GM12891 (cell line): ENCODE results near the gene POLR1A.
A peak's percentile ranks its signal among the peaks of the same experiment; 100 is the strongest.

Experiments used
- DNase-seq: peaks from one replicate; pipeline ENCODE4 v3.0.0; 2011; ENCODE audit warnings: low spot score; ENCODE audit not compliant: insufficient read length
- FAIRE-seq: peaks from 2 replicates; lab custom pipeline; 2011; peaks lifted over from hg19 to GRCh38; lab: Jason Lieb, UNC
- PAX5 ChIP-seq: IDR thresholded peaks from 2 replicates; pipeline ENCODE4 v1.6.1; 2011; ENCODE audit warnings: low read length, moderate library complexity, mild to moderate bottlenecking; ENCODE audit not compliant: insufficient read depth, severe bottlenecking
- POLR2A ChIP-seq: IDR thresholded peaks from 2 replicates; pipeline ENCODE4 v1.6.1; 2011; ENCODE audit warnings: low read depth, low read length, control low read depth
- POLR2AphosphoS5 ChIP-seq: IDR thresholded peaks from 2 replicates; pipeline ENCODE4 v1.6.1; 2011; ENCODE audit warnings: low read depth, low read length, control low read depth
- POU2F2 ChIP-seq: IDR thresholded peaks from 2 replicates; pipeline ENCODE4 v1.6.1; 2011; ENCODE audit warnings: low read depth, mild to moderate bottlenecking, control low read depth, low read length, moderate library complexity
- SPI1 ChIP-seq: IDR thresholded peaks from 2 replicates; pipeline ENCODE4 v1.6.1; 2011; ENCODE audit warnings: low read depth, low read length, control low read depth
- TAF1 ChIP-seq: IDR thresholded peaks from 2 replicates; pipeline ENCODE4 v1.6.1; 2011; ENCODE audit warnings: low read depth, low read length, control low read depth

POLR1A gene

DNA sequence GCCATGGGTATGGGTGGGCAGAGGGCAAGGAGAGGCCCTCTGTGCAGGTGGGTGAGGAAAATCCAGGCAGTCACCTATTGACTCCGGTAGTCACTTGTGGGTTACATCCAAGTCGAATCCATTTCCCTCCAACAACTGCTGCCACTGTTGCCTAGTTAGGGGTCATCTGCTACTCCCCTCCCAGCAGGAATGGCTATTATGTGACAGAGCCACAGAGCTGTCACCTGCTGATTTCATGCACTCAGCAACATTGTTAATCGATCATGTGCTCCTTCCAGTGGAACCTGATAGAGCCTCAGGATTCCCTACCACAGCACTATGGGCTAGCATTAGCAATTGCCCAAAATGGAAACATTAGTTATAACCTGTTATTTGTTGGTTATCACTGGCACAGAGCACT, 31.4 kb downstream of the POLR1A start:
- no peak for FAIRE-seq
- TF ChIP-seq SPI1: no peak
- TF ChIP-seq TAF1: no peak
- no peak for TF ChIP-seq PAX5
- no peak for TF ChIP-seq POU2F2
- no peak for TF ChIP-seq POLR2A
- TF ChIP-seq POLR2AphosphoS5: no peak

DNA sequence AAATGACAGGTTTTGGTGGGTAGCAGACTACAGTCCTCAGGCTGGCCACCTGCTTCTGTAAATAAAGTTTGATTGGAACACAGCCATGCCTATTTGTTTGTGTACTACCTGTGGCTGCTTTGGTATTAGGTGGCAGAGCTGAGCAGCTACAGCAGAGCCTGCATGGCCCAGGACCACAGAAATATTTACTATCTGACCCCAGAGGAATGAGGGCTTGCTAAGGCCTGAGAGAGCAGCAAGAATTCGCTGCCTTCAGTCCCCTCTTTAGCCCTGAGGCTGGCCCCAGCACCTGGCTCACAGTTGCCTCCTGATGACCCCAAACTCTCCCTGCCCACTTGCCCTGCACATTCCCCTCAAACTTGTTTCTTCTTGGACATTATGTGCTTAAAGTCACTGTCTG, 32.5 kb downstream of the POLR1A start:
- no peak for TF ChIP-seq POLR2A
- no peak for TF ChIP-seq PAX5
- TF ChIP-seq POU2F2: no peak
- TF ChIP-seq SPI1: no peak
- TF ChIP-seq POLR2AphosphoS5: no peak
- no peak for TF ChIP-seq TAF1
- FAIRE-seq (no peak), DNase-seq (no peak)

More for the DNA sequence above, 31.4 kb downstream of the POLR1A start:
- DNase-seq: no peak

DNA sequence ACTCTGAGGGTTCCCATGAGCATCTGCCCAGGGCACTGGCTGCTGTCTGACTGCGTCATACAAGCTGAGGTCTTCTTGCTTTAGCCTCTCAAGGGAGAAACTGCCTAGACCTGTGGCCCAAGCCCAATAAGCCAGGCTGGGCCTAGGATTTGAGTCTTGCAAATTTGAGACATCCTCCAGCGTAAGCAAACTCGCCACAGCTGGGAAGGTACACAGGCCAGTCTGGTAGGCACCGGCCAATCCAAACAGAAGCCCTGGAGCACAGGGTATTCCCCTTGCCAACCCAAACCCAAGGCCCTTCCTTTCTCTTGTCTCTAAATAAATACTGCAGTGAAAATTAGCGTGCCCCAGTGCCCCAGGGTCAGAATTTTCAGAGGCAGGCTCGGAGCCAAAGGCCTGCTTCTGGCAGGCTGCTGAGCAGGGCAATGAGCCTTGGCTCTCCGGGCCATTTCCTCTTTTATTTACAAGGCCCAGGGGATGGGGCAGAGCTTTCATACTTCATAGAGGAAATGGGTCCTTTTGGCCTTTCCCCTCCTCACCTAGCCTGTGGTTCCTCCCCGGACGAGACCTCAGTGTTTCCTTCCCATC, 33.3 kb downstream of the POLR1A start:
- TF ChIP-seq TAF1 (no peak), POLR2AphosphoS5 (no peak), SPI1 (peak; percentile 86), POLR2A (no peak)
- DNase-seq: peak; percentile 37
- FAIRE-seq: peak; percentile 73

DNA sequence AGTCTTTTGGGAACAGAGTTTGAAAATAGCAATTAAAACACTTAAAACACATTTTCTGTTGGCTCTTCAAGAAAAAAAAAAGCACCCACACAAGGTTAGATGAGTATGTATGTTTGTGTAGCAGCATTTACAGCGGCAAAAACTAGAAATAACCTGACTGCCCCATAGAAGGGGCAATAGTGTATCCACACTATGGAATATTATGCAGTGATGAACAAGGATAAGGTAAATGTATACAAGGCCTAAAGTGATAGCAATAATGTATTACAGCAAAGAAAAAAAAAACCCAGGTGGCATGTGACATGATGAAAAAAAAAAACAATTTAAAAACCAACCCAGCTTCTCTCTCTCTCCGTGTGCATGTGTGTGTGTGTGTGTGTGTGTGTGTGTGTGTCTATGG, 34.8 kb downstream of the POLR1A start:
- FAIRE-seq (no peak), DNase-seq (no peak)
- no peak for TF ChIP-seq POU2F2
- no peak for TF ChIP-seq TAF1
- TF ChIP-seq POLR2A: no peak
- no peak for TF ChIP-seq POLR2AphosphoS5
- TF ChIP-seq PAX5: no peak
- no peak for TF ChIP-seq SPI1

DNA sequence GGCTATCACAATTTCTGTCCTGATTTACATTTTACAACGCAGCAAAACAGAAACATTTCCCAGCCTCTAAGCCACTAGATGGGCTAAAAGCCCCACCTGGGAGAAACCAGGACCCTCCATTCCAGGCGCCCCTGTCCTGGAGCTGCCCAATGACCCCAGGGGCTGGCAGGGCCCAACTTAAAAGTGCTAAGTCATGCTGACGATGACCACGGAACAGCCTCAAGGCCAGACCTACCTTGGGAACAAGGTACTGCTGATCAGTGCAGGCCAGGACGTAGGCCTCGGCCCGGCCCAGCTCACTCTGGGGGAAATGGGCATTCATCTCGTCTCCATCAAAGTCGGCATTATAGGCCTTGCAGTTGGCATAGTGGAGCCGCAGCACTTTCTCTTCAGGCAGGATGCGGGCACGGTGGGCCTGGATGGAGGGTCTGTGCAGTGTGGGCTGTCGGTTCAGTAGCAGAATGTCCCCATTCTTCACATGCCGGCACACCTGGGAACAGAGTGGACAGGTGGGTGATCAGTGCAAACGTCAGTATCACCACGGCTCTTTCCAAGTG, 35.8 kb downstream of the POLR1A start:
- DNase-seq (no peak), FAIRE-seq (no peak)
- TF ChIP-seq POLR2A: no peak
- TF ChIP-seq POLR2AphosphoS5: no peak
- TF ChIP-seq TAF1: no peak
- no peak for TF ChIP-seq POU2F2
- no peak for TF ChIP-seq SPI1
- TF ChIP-seq PAX5: no peak

DNA sequence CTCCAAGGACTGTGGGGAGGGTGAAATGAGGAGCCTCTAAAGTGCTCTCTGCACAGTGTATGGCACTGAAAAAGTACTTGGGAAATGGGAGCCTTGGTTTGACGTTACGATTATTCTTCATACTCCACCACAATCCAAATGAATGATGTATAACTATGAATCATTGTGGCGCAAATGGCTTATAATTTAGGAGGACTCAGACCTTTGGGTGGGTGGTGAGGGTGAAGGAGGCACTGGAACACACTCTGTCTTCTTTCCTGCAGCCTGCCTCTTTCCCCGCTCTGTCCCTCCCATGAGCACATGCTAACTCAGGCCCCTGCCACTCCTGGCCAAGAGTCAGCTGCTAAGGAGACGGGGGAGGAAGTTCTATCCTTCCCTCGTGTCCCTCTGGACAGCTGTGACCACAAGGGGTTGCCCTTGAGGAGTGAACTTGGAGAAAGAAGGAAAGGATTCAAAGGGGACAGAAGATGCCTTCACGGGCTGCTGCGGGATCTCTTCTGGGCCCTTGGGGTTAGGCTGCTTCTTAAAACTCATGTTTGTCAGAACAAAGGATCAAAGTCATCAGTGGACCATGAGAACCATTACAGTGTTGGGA, 36.5 kb downstream of the POLR1A start:
- TF ChIP-seq PAX5 (no peak), POLR2A (no peak)
- no peak for DNase-seq
- no peak for FAIRE-seq

DNA sequence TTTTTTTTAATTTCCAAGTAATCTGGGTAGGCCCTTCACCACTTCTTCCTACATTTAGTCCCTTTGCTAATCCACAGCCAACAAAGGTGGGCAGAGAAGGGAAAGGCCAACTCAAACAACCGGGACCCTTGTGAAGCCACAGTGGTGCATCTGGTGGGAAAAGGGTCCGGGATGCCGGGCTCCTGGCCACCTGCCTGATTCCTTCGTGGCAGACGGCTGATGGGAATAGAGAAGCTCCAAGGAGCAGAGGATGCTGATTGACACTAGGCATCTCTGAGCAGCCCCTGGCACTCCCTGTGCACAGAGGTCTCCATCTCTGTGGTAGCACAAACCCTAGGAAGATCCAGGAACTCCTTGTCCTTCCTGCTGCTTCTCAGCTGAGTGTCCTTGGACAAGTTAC, 37.0 kb downstream of the POLR1A start:
- TF ChIP-seq TAF1 (no peak), POU2F2 (no peak), SPI1 (no peak)
- FAIRE-seq (no peak), DNase-seq (no peak)

DNA sequence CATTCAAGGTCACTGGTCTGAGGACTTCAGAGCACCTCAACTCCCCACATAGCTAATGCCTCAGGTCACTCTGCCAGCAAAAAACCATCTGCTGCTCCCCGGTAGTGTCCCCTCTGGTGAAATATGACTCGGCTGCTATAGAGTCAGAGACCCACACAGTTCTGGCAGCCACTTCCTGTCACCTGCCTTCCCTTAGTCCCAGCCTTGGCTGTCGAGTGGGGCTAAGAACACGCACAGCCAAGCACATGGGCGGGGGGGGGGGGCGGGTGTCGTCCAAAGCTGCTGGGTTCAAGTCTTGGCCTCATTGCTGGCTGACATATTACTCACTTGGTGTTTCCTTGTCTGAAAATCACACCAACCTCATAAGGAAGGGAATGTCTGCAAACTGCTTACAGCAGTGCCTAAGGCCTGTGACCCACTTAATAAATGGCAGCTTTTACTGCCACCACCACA, 37.5 kb downstream of the POLR1A start:
- TF ChIP-seq TAF1 (no peak), POLR2AphosphoS5 (no peak), POLR2A (no peak), POU2F2 (no peak), SPI1 (no peak), PAX5 (no peak)
- DNase-seq: no peak
- FAIRE-seq: no peak

DNA sequence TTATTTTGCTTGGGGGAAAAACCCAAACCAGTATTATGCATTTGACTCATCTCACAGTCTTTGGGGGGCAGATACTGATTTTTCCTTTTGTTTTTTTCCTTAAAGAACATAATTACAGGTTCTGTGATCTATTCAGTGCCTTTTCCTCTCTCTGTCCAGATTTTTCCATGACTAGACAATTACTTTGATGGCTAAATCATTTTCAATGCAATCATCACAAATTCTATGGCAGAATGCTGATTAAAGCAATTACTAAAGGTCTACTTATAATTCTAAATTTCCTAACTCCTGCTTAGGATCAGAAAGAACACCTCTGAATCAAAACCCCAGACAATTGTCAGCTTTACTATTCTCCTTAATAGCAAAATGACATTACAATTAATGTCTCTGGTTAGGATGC, 38.8 kb downstream of the POLR1A start:
- DNase-seq (no peak), FAIRE-seq (no peak)
- TF ChIP-seq POLR2A (no peak), SPI1 (no peak), PAX5 (no peak), POU2F2 (no peak), POLR2AphosphoS5 (no peak), TAF1 (no peak)

DNA sequence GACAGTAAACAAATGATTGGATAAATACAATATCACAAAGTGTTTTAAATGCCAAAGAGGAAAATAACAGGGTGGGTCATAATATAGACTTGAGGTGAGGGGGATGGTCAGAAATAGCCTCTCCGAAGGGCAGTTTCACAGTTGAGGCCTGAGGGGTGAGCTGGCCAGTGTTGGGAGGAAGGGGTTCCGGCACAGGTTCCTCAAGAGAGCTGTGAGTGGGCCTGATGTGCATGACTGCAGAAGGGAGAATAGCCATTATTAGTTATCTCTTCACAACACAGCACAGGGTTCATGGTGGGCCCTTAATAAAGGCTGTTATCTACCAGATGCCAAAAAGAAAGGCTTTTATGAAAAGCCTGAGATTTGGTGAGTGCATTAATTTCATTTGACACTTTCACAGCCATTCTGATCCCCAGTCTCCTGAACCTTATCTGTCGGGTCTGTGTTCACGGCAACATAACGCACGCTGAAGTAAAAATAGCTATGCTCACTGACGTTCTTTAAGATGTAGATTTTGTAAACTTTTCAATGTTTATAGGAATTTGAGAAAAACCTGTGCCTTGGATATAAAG, 39.6 kb downstream of the POLR1A start:
- no peak for DNase-seq

More for the DNA sequence above, 39.6 kb downstream of the POLR1A start:
- no peak for TF ChIP-seq POU2F2
- TF ChIP-seq POLR2A: no peak
- TF ChIP-seq POLR2AphosphoS5: no peak
- no peak for FAIRE-seq
